ENCODE data around the gene DMWD. TPM values are rescaled to one million over a fixed set of nuclear protein-coding genes. Genes with fewer than 3 reads are reported as not detected.

Gene DMWD
- total RNA-seq, 3 donors from 2014 or later (not counting 1 experiment from before 2014, with no cell fraction given) = 66.2 to 82.1 (median 66.3) TPM

- intact Hi-C loops (cut with micrococcal nuclease) = no loop called here
- H3K27me3 ChIP-seq (ENCODE audit: control insufficient read depth, insufficient read depth, low read length) = no peaks in the 10 kb centered on the region
- H3K9me3 Mint-ChIP-seq = no peaks in the 10 kb centered on the region
- no peaks in the 10 kb centered on the region for H3K36me3 ChIP-seq (ENCODE audit: control insufficient read depth, insufficient read depth, low read length)
- H3K27ac Mint-ChIP-seq = no peak overlapping the region
- H3K9me3 ChIP-seq (ENCODE audit: control insufficient read depth, insufficient read depth, low read length) = no peaks in the 10 kb centered on the region
- H3K36me3 Mint-ChIP-seq = no peaks in the 10 kb centered on the region
- ATAC-seq (no peak), DNase-seq (no peak)
- no peak overlapping the region for H3K27ac ChIP-seq (ENCODE audit: low read length)
- peaks cover 0 to 3% of the 10 kb centered on the region in 2 donors for H3K27me3 Mint-ChIP-seq (ENCODE audit: low read depth in 2 of 2)
- no peak for TF ChIP-seq CTCF (IDR thresholded peaks at IDR 0.05)
- no peaks in the 10 kb centered on the region for H3K4me1 Mint-ChIP-seq
- H3K4me1 ChIP-seq (ENCODE audit: control insufficient read depth, insufficient read depth, low read length) = no peaks in the 10 kb centered on the region
- H3K4me3 Mint-ChIP-seq = no peak overlapping the region
- no peak overlapping the region for H3K4me3 ChIP-seq (ENCODE audit: low read length)
- 88% methylated on average over 9 of the region's 9 CpGs for WGBS (ENCODE audit: insufficient coverage)
Measured at GRCh38 chr19:45758921-45759320, 33.7 kb downstream of the DMWD start.

GRCh38 chr19:45757695-45758094, 35.0 kb downstream of the DMWD start:
- H3K27me3 Mint-ChIP-seq (ENCODE audit: low read depth in 2 of 2) = peaks cover 0 to 3% of the 10 kb centered on the region in 2 donors
- TF ChIP-seq CTCF (IDR thresholded peaks at IDR 0.05) = no peak

GRCh38 chr19:45754323-45754722, 38.3 kb downstream of the DMWD start:
- Histone ChIP-seq H3K9me3 (ENCODE audit: control insufficient read depth, insufficient read depth, low read length) (no peaks in the 10 kb centered on the region), H3K27ac (ENCODE audit: low read length) (no peak overlapping the region), H3K36me3 (ENCODE audit: control insufficient read depth, insufficient read depth, low read length) (no peaks in the 10 kb centered on the region), H3K4me1 (ENCODE audit: control insufficient read depth, insufficient read depth, low read length) (no peaks in the 10 kb centered on the region), H3K4me3 (ENCODE audit: low read length) (no peak overlapping the region), H3K27me3 (ENCODE audit: control insufficient read depth, insufficient read depth, low read length) (no peaks in the 10 kb centered on the region)
- Mint-ChIP-seq H3K9me3 (no peaks in the 10 kb centered on the region), H3K4me3 (no peak overlapping the region), H3K27ac (no peak overlapping the region), H3K27me3 (ENCODE audit: low read depth in 2 of 2) (peaks cover 0 to under 1% of the 10 kb centered on the region in 2 donors), H3K4me1 (no peaks in the 10 kb centered on the region), H3K36me3 (no peaks in the 10 kb centered on the region)
- no peak for ATAC-seq
- DNase-seq = no peak
- intact Hi-C loops (cut with micrococcal nuclease) = no loop called here
- 86% methylated on average over 8 of the region's 8 CpGs for WGBS (ENCODE audit: insufficient coverage)
- TF ChIP-seq CTCF (IDR thresholded peaks at IDR 0.05) = no peak

More at GRCh38 chr19:45757695-45758094, 35.0 kb downstream of the DMWD start:
- intact Hi-C loops (cut with micrococcal nuclease) = no loop called here
- Histone ChIP-seq H3K9me3 (ENCODE audit: control insufficient read depth, insufficient read depth, low read length) (no peaks in the 10 kb centered on the region), H3K4me3 (ENCODE audit: low read length) (no peak overlapping the region), H3K27ac (ENCODE audit: low read length) (no peak overlapping the region), H3K36me3 (ENCODE audit: control insufficient read depth, insufficient read depth, low read length) (no peaks in the 10 kb centered on the region), H3K4me1 (ENCODE audit: control insufficient read depth, insufficient read depth, low read length) (no peaks in the 10 kb centered on the region), H3K27me3 (ENCODE audit: control insufficient read depth, insufficient read depth, low read length) (no peaks in the 10 kb centered on the region)
- Mint-ChIP-seq H3K4me3 (no peak overlapping the region), H3K36me3 (no peaks in the 10 kb centered on the region), H3K9me3 (no peaks in the 10 kb centered on the region), H3K27ac (no peak overlapping the region), H3K4me1 (no peaks in the 10 kb centered on the region)
- DNase-seq (no peak), ATAC-seq (no peak)
- 89% methylated on average over 9 of the region's 9 CpGs for WGBS (ENCODE audit: insufficient coverage)

- intact Hi-C loops (cut with micrococcal nuclease) = no loop called here
- H3K36me3 Mint-ChIP-seq = no peaks in the 10 kb centered on the region
- no peak overlapping the region for H3K4me3 Mint-ChIP-seq
- no peak overlapping the region for H3K27ac ChIP-seq (ENCODE audit: low read length)
- H3K27ac Mint-ChIP-seq = no peak overlapping the region
- no peak overlapping the region for H3K4me3 ChIP-seq (ENCODE audit: low read length)
- no peaks in the 10 kb centered on the region for H3K4me1 ChIP-seq (ENCODE audit: control insufficient read depth, insufficient read depth, low read length)
- no peaks in the 10 kb centered on the region for H3K9me3 ChIP-seq (ENCODE audit: control insufficient read depth, insufficient read depth, low read length)
- H3K27me3 ChIP-seq (ENCODE audit: control insufficient read depth, insufficient read depth, low read length) = no peaks in the 10 kb centered on the region
- no peaks in the 10 kb centered on the region for H3K9me3 Mint-ChIP-seq
- DNase-seq (no peak), ATAC-seq (no peak)
- no peak for TF ChIP-seq CTCF (IDR thresholded peaks at IDR 0.05)
- no peaks in the 10 kb centered on the region for H3K36me3 ChIP-seq (ENCODE audit: control insufficient read depth, insufficient read depth, low read length)
- WGBS (ENCODE audit: insufficient coverage) = 69% methylated on average over 6 of the region's 6 CpGs
- H3K27me3 Mint-ChIP-seq (ENCODE audit: low read depth in 2 of 2) = no peaks in the 10 kb centered on the region
- no peaks in the 10 kb centered on the region for H3K4me1 Mint-ChIP-seq
Measured at GRCh38 chr19:45753548-45753947, 39.1 kb downstream of the DMWD start.

Measured in natural killer cell (primary cell).